Natural killer cell (primary cell): ENCODE measurements around the gene DSC2. TPM values are rescaled to one million over a fixed set of nuclear protein-coding genes. Genes with fewer than 3 reads are reported as not detected.

Experiments used
- ATAC-seq, 3 donors: fragments of 150-1000 bp in 2 of 3; fragments of 200-7000 bp in 1 of 3; cut with Tn5 transposase; 1 replicate in 1 of 3; 2 replicates in 2 of 3; pipeline ENCODE4 v1.10.0; 2021; ENCODE audit warnings: mild to moderate bottlenecking in 2 of 3, moderate library complexity in 2 of 3
- DNase-seq, 2 donors: peaks; one replicate each; pipeline versions ENCODE4 v3.0.0 to v3.0.0-alpha.2; 2013 to 2021; ENCODE audit warnings: mixed read lengths in 1 of 2
- H3K27ac ChIP-seq: one replicate; pipeline ENCODE4 v1.5.1; 2013; ENCODE audit warnings: mild to moderate bottlenecking, low read length
- H3K27me3 ChIP-seq: one replicate; pipeline ENCODE4 v1.6.1; 2013; ENCODE audit warnings: low read length; ENCODE audit not compliant: control insufficient read depth, insufficient read depth
- H3K36me3 ChIP-seq: one replicate; pipeline ENCODE4 v1.6.1; 2013; ENCODE audit warnings: low read length; ENCODE audit not compliant: control insufficient read depth, insufficient read depth
- H3K4me1 ChIP-seq: one replicate; pipeline ENCODE4 v1.6.1; 2013; ENCODE audit warnings: low read length; ENCODE audit not compliant: control insufficient read depth, insufficient read depth
- H3K4me3 ChIP-seq: one replicate; pipeline ENCODE4 v1.5.1; 2013; ENCODE audit warnings: low read length
- H3K9me3 ChIP-seq: one replicate; pipeline ENCODE4 v1.6.1; 2013; ENCODE audit warnings: low read length; ENCODE audit not compliant: control insufficient read depth, insufficient read depth
- H3K27ac Mint-ChIP-seq, 2 donors: one replicate each; pipeline ENCODE4 v1.8.0; 2022; ENCODE audit warnings: mild to moderate bottlenecking in 2 of 2, mixed read lengths in 2 of 2, moderate library complexity in 1 of 2
- H3K27me3 Mint-ChIP-seq, 2 donors: one replicate each; pipeline ENCODE4 v1.8.0; 2022; ENCODE audit warnings: low read depth in 2 of 2, mixed read lengths in 2 of 2
- H3K36me3 Mint-ChIP-seq: one replicate; pipeline ENCODE4 v1.8.0; 2022; ENCODE audit warnings: mixed read lengths
- H3K4me1 Mint-ChIP-seq, 2 donors: one replicate each; pipeline ENCODE4 v1.8.0; 2022; ENCODE audit warnings: mixed read lengths in 2 of 2
- H3K4me3 Mint-ChIP-seq: one replicate; pipeline ENCODE4 v1.8.0; 2022; ENCODE audit warnings: mild to moderate bottlenecking, moderate library complexity, mixed read lengths
- H3K9me3 Mint-ChIP-seq, 2 donors: one replicate each; pipeline ENCODE4 v1.8.0; 2022; ENCODE audit warnings: mixed read lengths in 2 of 2
- WGBS: methylation state at CpG from one replicate; pipeline ENCODE4 v1.1.7; 2013; ENCODE audit warnings: missing lambda C conversion rate; ENCODE audit not compliant: insufficient coverage; 5-methylcytosine and 5-hydroxymethylcytosine counted together
- intact Hi-C: fragments of 100-400 bp; cut with micrococcal nuclease; formaldehyde crosslinking; loops from one replicate; pipeline ENCODE4 v1.14.2; 2022
- total RNA-seq, 4 donors: library from RNA; stranded (reverse); fragments of 120-200 nt in 1 of 4; gene quantifications; one replicate each; pipeline versions ENCODE4 v1.2.3 to v1.2.4, GENCODE V29; 2013 to 2022
- TF ChIP-seq, protein P1 (sequence below): fragments of 200-600 bp; IDR thresholded peaks from one replicate; pipeline ENCODE4 v1.8.0; 2022; ENCODE audit warnings: antibody characterized with exemption

Gene DSC2
- total RNA-seq, 3 donors from 2014 or later (not counting 1 experiment from before 2014, with no cell fraction given) = 0.32 to 0.40 TPM; not detected in 1

DNA sequence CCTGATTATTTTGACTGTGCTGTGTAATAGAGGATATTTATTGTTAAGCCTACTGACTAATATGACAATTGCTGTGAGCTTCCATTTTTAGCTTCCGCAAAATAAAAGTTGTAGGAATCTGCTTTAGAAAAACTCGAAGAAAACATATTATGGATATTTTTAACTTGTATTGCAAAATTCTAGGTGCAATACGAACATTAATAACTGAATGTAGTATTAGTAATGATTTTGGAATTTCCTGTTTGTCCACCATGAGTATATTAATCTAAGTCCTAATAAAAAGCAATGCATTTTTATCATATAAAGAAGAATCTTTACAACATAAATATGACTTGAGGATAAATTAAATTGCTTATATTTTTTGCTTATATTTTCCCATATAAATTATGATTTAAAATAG lies 57.3 kb downstream of the DSC2 start:
- intact Hi-C loops = no loop called here
- no peak overlapping the region for H3K27ac Mint-ChIP-seq

GRCh38 chr18:31043709-31044108 lies 58.5 kb downstream of the DSC2 start:
- H3K36me3 Mint-ChIP-seq = peaks cover 7% of the 10 kb centered on the region
- peaks cover 5 to 9% of the 10 kb centered on the region in 2 donors for H3K9me3 Mint-ChIP-seq
- WGBS = 58% methylated on average over 7 of the region's 7 CpGs
- H3K27me3 ChIP-seq = peaks cover 26% of the 10 kb centered on the region
- H3K36me3 ChIP-seq = no peaks in the 10 kb centered on the region
- no peak for ATAC-seq
- peaks cover 6% of the 10 kb centered on the region for H3K4me1 ChIP-seq
- peaks cover 30 to 37% of the 10 kb centered on the region in 2 donors for H3K27me3 Mint-ChIP-seq
- intact Hi-C loops = no loop called here
- TF ChIP-seq, protein P1, sequence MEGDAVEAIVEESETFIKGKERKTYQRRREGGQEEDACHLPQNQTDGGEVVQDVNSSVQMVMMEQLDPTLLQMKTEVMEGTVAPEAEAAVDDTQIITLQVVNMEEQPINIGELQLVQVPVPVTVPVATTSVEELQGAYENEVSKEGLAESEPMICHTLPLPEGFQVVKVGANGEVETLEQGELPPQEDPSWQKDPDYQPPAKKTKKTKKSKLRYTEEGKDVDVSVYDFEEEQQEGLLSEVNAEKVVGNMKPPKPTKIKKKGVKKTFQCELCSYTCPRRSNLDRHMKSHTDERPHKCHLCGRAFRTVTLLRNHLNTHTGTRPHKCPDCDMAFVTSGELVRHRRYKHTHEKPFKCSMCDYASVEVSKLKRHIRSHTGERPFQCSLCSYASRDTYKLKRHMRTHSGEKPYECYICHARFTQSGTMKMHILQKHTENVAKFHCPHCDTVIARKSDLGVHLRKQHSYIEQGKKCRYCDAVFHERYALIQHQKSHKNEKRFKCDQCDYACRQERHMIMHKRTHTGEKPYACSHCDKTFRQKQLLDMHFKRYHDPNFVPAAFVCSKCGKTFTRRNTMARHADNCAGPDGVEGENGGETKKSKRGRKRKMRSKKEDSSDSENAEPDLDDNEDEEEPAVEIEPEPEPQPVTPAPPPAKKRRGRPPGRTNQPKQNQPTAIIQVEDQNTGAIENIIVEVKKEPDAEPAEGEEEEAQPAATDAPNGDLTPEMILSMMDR = no peak
- peaks cover 9% of the 10 kb centered on the region for H3K9me3 ChIP-seq
- no peaks in the 10 kb centered on the region for H3K4me1 Mint-ChIP-seq
- H3K4me3 Mint-ChIP-seq = no peak overlapping the region
- H3K27ac ChIP-seq = no peak overlapping the region
- DNase-seq = no peak
- H3K27ac Mint-ChIP-seq = no peak overlapping the region
- H3K4me3 ChIP-seq = no peak overlapping the region

More for the DNA sequence above, 57.3 kb downstream of the DSC2 start:
- peaks cover 5 to 9% of the 10 kb centered on the region in 2 donors for H3K9me3 Mint-ChIP-seq
- peaks cover 9% of the 10 kb centered on the region for H3K9me3 ChIP-seq
- ATAC-seq (no peak), DNase-seq (no peak)
- no peak overlapping the region for H3K27ac ChIP-seq
- TF ChIP-seq, protein P1 = no peak
- no peak overlapping the region for H3K4me3 Mint-ChIP-seq
- no peaks in the 10 kb centered on the region for H3K36me3 ChIP-seq
- no peaks in the 10 kb centered on the region for H3K4me1 Mint-ChIP-seq
- H3K4me1 ChIP-seq = peaks cover 6% of the 10 kb centered on the region
- 96% methylated on average over 2 of the region's 3 CpGs for WGBS
- peaks cover 21% of the 10 kb centered on the region for H3K27me3 ChIP-seq
- no peak overlapping the region for H3K4me3 ChIP-seq
- peaks cover 7% of the 10 kb centered on the region for H3K36me3 Mint-ChIP-seq
- H3K27me3 Mint-ChIP-seq = peaks cover 30 to 37% of the 10 kb centered on the region in 2 donors

DNA sequence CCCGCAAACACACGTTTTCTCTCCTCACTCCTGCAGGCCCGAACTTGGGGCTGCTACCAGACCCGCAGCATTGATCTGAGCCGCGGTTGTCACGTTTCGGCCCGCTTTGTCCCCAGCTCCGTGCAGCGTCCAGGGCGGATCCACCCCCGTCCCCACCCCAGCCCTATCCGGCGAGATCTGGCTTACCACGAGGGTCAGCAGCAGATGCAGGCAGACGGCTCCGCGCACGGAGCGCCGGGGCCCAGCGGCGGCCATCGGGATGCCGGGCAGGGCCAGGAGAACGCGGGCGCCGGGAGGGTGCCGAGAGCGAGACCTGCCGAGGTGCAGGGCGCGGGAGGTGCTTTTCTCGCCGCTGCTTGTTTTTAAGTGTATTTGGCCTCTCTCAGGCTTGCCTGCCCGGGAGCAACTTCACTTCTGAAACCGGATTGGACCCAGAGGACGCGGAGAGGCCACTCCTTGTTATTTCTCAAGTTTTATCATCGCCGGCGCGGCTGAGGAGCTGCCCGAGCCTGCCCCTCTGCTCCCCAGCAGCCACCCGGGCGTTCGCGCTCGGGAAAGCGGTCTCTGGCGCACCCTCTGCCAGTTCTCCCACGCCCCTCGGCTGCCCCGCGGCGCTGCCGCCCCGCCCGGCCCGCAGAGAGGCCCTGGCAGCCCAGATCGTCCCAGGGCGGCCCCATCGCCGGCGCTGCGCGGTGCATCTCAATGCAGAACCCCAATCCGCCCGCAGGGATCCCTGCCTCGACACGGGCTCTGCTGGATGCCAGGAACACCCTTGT lies 59.6 kb downstream of the DSC2 start, which contains the start of gene DSC3:
Gene DSC3, minus strand, starts transcription at position 337 of the 776 bp plus-strand sequence. Its CDS starts 82 bp downstream, at position 255.
- H3K27ac ChIP-seq = no peak within 1 kb of the TSS
- intact Hi-C loops = no loop called here
- H3K4me3 ChIP-seq = no peak within 1 kb of the TSS
- peaks cover 9% of the 10 kb centered on the region for H3K9me3 ChIP-seq
- DNase-seq = no peak
- TF ChIP-seq, protein P1 = no peak
- H3K27me3 ChIP-seq = peaks cover 26% of the 10 kb centered on the region
- peaks cover 6% of the 10 kb centered on the region for H3K4me1 ChIP-seq
- Mint-ChIP-seq H3K27ac (no peak within 1 kb of the TSS), H3K4me3 (no peak within 1 kb of the TSS), H3K9me3 (peaks cover 5 to 9% of the 10 kb centered on the region in 2 donors), H3K36me3 (peaks cover 7% of the 10 kb centered on the region), H3K4me1 (no peaks in the 10 kb centered on the region), H3K27me3 (peaks cover 30 to 37% of the 10 kb centered on the region in 2 donors)
- ATAC-seq = no peak
- 4% methylated on average over 73 of the region's 73 CpGs for WGBS
- no peaks in the 10 kb centered on the region for H3K36me3 ChIP-seq
